ENCODE data around the gene SPRED1.

SPRED1 gene

DNA sequence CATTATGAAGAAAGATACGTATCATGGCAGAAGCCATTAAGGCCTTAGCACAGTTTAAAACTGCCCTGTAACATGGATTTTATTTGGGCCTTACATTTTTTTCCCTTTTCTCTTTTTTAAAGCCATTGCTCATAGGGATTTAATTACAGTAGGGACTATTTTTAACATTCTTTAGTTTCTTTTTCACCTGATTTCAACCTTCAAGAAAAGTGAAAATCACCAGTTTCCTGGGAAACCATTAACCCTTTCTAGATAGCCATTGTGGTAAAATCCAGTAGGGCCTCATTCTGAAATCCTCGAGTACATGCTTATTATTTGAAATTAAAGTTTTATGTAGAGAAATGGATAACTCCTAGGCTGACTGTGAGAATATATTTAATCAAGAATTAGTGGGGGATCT, 3.1 kb downstream of the SPRED1 start:
- Histone ChIP-seq H3K4me3 (ENCODE audit: low read length, poor library complexity, severe bottlenecking) (no peak overlapping the region), H3K4me1 (ENCODE audit: insufficient read depth, low read length, poor library complexity, severe bottlenecking) (no peaks in the 10 kb centered on the region), H3K9ac (ENCODE audit: low read depth, low read length, poor library complexity, severe bottlenecking) (no peak overlapping the region), H4K20me1 (ENCODE audit: insufficient read depth, low read length, poor library complexity, severe bottlenecking) (no peaks in the 10 kb centered on the region), H3K79me2 (ENCODE audit: insufficient read depth, low read length) (no peaks in the 10 kb centered on the region), H2AFZ (ENCODE audit: low read length) (no peak overlapping the region), H3K27me3 (ENCODE audit: insufficient read depth, low read length, poor library complexity, severe bottlenecking) (no peaks in the 10 kb centered on the region), H3K4me2 (ENCODE audit: low read depth, low read length, poor library complexity, severe bottlenecking) (no peak overlapping the region), H3K9me3 (ENCODE audit: insufficient read depth, low read depth, low read length) (no peaks in the 10 kb centered on the region), H3K9me2 (replicated peaks; ENCODE audit: low read depth, low read length) (no peaks in the 10 kb centered on the region), H3K36me3 (ENCODE audit: insufficient read depth, low read length) (no peaks in the 10 kb centered on the region), H3F3A (ENCODE audit: low read depth) (no peaks in the 10 kb centered on the region)
- TF ChIP-seq, protein P1, sequence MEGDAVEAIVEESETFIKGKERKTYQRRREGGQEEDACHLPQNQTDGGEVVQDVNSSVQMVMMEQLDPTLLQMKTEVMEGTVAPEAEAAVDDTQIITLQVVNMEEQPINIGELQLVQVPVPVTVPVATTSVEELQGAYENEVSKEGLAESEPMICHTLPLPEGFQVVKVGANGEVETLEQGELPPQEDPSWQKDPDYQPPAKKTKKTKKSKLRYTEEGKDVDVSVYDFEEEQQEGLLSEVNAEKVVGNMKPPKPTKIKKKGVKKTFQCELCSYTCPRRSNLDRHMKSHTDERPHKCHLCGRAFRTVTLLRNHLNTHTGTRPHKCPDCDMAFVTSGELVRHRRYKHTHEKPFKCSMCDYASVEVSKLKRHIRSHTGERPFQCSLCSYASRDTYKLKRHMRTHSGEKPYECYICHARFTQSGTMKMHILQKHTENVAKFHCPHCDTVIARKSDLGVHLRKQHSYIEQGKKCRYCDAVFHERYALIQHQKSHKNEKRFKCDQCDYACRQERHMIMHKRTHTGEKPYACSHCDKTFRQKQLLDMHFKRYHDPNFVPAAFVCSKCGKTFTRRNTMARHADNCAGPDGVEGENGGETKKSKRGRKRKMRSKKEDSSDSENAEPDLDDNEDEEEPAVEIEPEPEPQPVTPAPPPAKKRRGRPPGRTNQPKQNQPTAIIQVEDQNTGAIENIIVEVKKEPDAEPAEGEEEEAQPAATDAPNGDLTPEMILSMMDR (conservative IDR thresholded peaks at IDR 0.05; ENCODE audit: low read length) = no peak
- no peak for TF ChIP-seq EZH2phosphoT487 (IDR thresholded peaks at IDR 0.05; ENCODE audit: borderline replicate concordance)

DNA sequence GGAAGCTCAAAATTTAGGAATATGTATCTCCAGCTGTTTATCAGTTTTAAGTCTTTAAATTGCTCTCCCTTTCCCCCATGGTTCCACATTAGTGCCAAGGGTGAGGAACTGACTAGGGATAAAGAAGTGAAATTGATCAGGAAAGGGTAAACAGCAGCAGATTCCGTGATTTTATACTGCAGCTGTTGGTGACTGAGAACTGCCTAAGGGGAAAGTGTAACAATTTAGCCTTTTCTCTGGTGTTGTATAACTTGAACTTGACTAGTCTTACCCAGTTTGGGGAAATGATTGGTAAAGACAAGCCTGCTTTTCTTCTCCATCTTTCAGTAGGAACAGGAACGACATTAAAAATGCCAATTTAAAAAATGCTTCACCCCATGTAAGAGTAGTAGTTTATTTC, 5.0 kb downstream of the SPRED1 start:
- H3K79me2 ChIP-seq (ENCODE audit: insufficient read depth, low read length) = no peaks in the 10 kb centered on the region
- no peaks in the 10 kb centered on the region for H3K9me2 ChIP-seq (replicated peaks; ENCODE audit: low read depth, low read length)
- H3K9ac ChIP-seq (ENCODE audit: low read depth, low read length, poor library complexity, severe bottlenecking) = no peak overlapping the region
- H3K4me3 ChIP-seq (ENCODE audit: low read length, poor library complexity, severe bottlenecking) = no peak overlapping the region
- no peaks in the 10 kb centered on the region for H3K27me3 ChIP-seq (ENCODE audit: insufficient read depth, low read length, poor library complexity, severe bottlenecking)
- H3K9me3 ChIP-seq (ENCODE audit: insufficient read depth, low read depth, low read length) = no peaks in the 10 kb centered on the region
- H3F3A ChIP-seq (ENCODE audit: low read depth) = no peaks in the 10 kb centered on the region
- no peaks in the 10 kb centered on the region for H3K36me3 ChIP-seq (ENCODE audit: insufficient read depth, low read length)
- H2AFZ ChIP-seq (ENCODE audit: low read length) = no peak overlapping the region
- H3K4me1 ChIP-seq (ENCODE audit: insufficient read depth, low read length, poor library complexity, severe bottlenecking) = no peaks in the 10 kb centered on the region
- TF ChIP-seq, protein P1 (conservative IDR thresholded peaks at IDR 0.05; ENCODE audit: low read length) = no peak
- no peak for TF ChIP-seq EZH2phosphoT487 (IDR thresholded peaks at IDR 0.05; ENCODE audit: borderline replicate concordance)
- H4K20me1 ChIP-seq (ENCODE audit: insufficient read depth, low read length, poor library complexity, severe bottlenecking) = no peaks in the 10 kb centered on the region
- no peak overlapping the region for H3K4me2 ChIP-seq (ENCODE audit: low read depth, low read length, poor library complexity, severe bottlenecking)

DNA sequence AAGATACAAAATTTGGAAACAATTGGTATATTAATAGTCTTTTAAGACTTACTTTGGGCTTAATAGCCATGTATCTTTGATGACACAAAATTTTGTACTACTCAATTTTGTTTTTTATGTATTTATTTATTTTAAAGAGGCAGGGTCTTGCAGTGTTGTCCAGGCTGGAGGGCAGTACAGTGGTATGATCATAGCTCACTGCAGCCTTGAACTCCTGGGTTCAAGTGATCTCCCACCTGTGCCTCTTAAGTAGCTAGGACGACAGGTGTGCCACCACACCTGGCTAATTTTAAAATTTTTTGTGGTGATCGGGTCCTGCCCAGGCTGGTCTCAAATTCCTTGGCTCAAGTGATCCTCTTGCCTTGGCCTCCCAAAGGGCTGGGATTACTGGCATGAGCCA, 6.5 kb downstream of the SPRED1 start:
- no peaks in the 10 kb centered on the region for H3K4me1 ChIP-seq (ENCODE audit: insufficient read depth, low read length, poor library complexity, severe bottlenecking)
- H3K9me2 ChIP-seq (replicated peaks; ENCODE audit: low read depth, low read length) = no peaks in the 10 kb centered on the region
- H3K27me3 ChIP-seq (ENCODE audit: insufficient read depth, low read length, poor library complexity, severe bottlenecking) = no peaks in the 10 kb centered on the region
- H3K9me3 ChIP-seq (ENCODE audit: insufficient read depth, low read depth, low read length) = no peaks in the 10 kb centered on the region
- H3K79me2 ChIP-seq (ENCODE audit: insufficient read depth, low read length) = no peaks in the 10 kb centered on the region
- H3K4me3 ChIP-seq (ENCODE audit: low read length, poor library complexity, severe bottlenecking) = no peak overlapping the region
- no peaks in the 10 kb centered on the region for H3K36me3 ChIP-seq (ENCODE audit: insufficient read depth, low read length)
- TF ChIP-seq, protein P1 (conservative IDR thresholded peaks at IDR 0.05; ENCODE audit: low read length) = no peak
- TF ChIP-seq EZH2phosphoT487 (IDR thresholded peaks at IDR 0.05; ENCODE audit: borderline replicate concordance) = no peak
- no peak overlapping the region for H3K9ac ChIP-seq (ENCODE audit: low read depth, low read length, poor library complexity, severe bottlenecking)
- no peak overlapping the region for H3K4me2 ChIP-seq (ENCODE audit: low read depth, low read length, poor library complexity, severe bottlenecking)
- H3F3A ChIP-seq (ENCODE audit: low read depth) = no peaks in the 10 kb centered on the region
- no peaks in the 10 kb centered on the region for H4K20me1 ChIP-seq (ENCODE audit: insufficient read depth, low read length, poor library complexity, severe bottlenecking)
- H2AFZ ChIP-seq (ENCODE audit: low read length) = no peak overlapping the region
